ENCODE data around the gene PLCL2. TPM values are rescaled to one million over a fixed set of nuclear protein-coding genes. Genes with fewer than 3 reads are reported as not detected.

PLCL2 gene
- total RNA-seq, 1 donor from 2014 or later: 40.2 TPM

GRCh38 chr3:16864610-16865313, 20.0 kb upstream of the PLCL2 start:
- intact Hi-C loops (cut with micrococcal nuclease): loop anchor here (5.0 kb wide), 1 partner anchor 47 kb away; no protein-coding TSS in a partner anchor

DNA sequence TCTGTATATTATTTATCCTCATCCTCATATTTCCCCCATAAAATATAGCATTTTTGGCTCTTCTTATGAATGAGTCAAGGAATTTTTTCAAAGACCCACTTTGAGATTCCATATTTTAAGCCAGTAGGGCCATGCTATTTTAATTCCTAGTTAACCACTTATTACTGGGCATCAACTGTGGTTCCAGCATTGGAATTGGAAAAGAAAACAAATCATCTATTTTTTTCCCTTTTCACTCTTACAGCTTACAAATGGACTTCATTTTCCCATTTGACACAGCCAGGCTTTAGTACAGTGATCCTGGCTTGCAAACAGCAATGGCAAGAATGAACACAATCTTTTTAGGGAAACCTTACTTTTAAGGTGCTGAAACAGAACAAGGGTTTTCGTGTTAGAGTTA, 19.4 kb upstream of the PLCL2 start:
- intact Hi-C loops (cut with micrococcal nuclease): no loop called here

- intact Hi-C loops (cut with micrococcal nuclease): no loop called here
Observed at GRCh38 chr3:16866571-16866970, 18.2 kb upstream of the PLCL2 start.

GRCh38 chr3:16868513-16868912, 16.2 kb upstream of the PLCL2 start:
- intact Hi-C loops (cut with micrococcal nuclease): no loop called here

GRCh38 chr3:16869261-16870005, 15.3 kb upstream of the PLCL2 start:
- intact Hi-C loops (cut with micrococcal nuclease): no loop called here

DNA sequence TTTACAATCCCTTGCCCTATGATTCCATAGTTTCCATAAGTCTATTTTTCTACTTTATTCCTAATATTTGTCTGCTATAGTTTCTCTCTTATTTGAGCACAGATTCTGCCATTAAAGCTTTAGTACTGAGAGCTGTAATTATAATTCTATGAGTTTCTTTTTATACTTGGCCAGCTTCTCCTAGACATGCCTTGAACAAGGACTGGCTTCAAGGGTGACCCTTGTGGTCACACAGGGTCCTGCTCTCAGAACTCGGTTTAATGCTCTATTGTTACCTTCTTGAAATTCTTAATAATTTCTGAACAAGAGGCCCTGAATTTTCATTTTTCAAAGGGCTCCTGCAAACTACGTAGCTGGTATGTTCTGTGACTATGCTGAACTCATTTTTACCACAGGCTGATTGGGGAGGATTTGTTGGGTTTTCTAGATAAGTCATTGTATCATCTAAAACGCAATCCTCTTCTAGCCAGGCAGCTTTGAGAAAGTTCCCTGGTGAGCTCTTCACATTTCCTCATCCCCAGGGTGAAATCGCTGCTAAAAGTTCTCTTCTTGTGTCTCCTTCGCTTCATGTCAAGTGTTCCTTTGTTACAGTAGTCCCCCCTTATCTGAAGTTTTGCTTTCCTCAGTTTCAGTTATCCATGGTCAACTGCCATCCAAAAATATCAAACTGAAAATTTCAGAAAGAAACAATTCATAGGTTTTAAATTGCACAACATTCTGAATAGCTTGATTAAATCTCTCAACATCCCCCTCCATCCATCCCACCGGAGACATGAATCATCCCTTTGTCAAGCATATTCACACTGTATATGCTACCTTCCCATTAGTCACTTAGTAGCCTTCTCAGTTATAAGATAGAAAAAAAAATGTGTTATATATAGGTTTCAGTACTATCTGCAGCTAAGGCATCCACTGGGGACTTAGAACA, 12.6 kb upstream of the PLCL2 start:
- intact Hi-C loops (cut with micrococcal nuclease): no loop called here

DNA sequence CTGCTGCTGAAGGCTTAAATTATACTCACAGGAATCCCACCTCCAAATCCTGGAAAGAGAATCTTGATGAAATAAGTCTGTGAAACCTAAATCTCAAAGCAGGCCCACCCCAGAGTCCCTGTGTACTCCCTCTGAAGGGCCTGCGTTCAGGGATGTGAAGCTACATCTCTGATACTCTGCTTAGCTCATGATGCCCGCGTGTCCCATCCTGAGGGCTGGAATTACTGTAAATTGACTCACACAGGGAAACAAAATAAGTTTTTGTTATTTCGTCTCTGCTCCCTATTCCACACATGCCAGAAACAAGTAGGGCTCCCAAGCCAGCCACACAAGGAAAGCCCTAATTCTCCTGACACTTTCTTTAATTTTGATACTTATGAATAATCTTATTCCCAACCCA, 10.9 kb upstream of the PLCL2 start:
- intact Hi-C loops (cut with micrococcal nuclease): no loop called here

GRCh38 chr3:16875876-16876550, 8.7 kb upstream of the PLCL2 start:
- intact Hi-C loops (cut with micrococcal nuclease): no loop called here

GRCh38 chr3:16877505-16877904, 7.2 kb upstream of the PLCL2 start:
- intact Hi-C loops (cut with micrococcal nuclease): no loop called here

- intact Hi-C loops (cut with micrococcal nuclease): no loop called here
Observed at GRCh38 chr3:16877911-16878310, 6.8 kb upstream of the PLCL2 start.

GRCh38 chr3:16881896-16882630, 2.7 kb upstream of the PLCL2 start:
- intact Hi-C loops (cut with micrococcal nuclease): no loop called here

GRCh38 chr3:16883057-16883722, 1.6 kb upstream of the PLCL2 start:
- intact Hi-C loops (cut with micrococcal nuclease): no loop called here

GRCh38 chr3:16883723-16884083, 1.1 kb upstream of the PLCL2 start:
- intact Hi-C loops (cut with micrococcal nuclease): loop anchor here (1.0 to 2.0 kb wide), 5 partner anchors 139 to 859 kb away; partner anchors contain the start of genes RFTN1 and TBC1D5

DNA sequence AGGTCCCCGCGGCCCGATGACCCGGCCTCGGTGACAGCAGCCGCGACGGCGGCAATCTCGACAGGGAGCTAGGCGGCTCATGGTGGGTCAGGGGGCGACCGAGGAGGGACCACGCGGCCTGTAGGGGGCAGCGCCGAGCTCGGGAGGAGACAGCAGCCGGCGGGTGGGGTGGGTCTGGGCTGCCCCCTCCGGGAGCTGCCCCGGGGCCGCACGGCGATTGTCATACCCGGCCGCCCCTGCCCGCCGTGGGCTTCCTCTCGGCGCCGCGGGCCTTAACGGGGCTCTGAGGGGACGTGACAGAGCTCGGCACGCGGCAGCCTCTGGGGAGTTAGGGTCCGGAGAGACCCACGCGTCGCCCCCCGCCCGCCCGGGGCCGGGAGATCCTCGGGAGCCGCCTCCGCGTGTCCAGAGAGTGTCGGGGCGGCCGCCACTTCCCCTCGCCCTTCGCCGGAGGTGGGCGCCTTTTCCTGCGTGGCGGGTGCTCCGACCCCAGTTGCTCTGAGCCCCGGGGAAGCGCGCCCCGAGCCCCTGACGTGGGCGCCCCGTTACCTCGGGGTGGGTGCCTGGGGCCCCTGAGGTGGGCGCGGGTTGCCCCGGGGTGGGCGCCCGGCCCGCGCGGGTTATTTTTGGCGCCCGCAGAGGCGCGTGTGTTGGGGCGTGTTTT, 539 bp upstream of the PLCL2 start:
- intact Hi-C loops (cut with micrococcal nuclease): loop anchor here (1.0 to 2.0 kb wide), 5 partner anchors 139 to 859 kb away; partner anchors contain the start of genes RFTN1 and TBC1D5

DNA sequence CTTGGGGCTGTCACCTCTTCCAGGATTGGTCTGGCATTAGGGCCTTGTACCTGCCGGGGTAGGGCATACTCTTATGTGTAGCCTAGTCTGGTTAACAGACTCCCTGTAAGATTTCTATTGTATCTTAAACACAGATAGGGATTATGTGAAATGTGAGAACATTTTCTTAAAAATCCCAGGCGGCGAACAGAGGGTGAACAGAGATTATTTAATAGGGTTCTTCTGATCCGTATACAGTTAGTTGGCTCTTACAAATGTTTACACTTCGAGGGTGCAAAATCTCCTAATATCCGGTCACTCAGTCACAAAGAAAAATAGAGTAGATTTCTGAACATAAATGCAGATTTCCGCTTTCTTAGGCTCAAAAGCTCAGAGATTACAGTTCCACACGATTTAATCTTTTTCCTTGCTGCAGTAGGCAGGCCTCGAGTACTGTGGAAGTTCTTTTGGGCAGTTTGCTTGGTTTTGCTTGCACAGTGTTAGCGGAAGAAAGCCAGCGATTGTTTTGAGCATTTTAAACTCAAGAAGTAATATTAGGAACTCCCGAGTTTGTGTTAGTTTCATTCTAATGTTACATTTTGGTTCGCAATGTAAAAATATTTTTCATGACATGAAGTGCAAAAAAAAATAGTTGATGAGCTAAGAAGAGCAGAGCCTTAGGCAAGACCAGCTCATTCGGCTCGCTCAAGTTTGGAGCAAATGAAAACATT, 993 bp downstream of the PLCL2 start:
- intact Hi-C loops (cut with micrococcal nuclease): loop anchor here (1.0 to 5.0 kb wide), 10 partner anchors 43 to 1542 kb away; partner anchors contain the start of genes OXNAD1, RFTN1, SATB1 and TBC1D5

DNA sequence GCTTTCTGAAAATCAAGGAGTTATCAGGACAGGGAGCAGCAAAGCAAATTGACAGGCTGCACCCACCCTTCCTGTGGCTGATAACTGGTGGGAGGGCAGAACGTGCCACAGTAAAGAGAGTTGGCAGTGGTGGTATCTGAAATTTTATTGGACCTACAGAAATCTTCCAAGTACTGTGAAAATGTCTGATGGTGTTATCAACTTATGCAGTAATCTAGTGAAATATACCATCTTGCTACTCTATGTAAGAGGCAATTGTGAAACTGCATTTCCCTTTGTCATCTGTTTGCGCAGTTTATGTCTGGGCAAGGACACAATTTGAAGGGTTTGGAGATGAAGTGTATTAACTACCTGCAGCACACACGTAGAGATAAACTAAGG, 1.5 kb downstream of the PLCL2 start:
- intact Hi-C loops (cut with micrococcal nuclease): loop anchor here (1.0 to 5.0 kb wide), 5 partner anchors 44 to 1541 kb away; partner anchors contain the start of genes OXNAD1 and SATB1

DNA sequence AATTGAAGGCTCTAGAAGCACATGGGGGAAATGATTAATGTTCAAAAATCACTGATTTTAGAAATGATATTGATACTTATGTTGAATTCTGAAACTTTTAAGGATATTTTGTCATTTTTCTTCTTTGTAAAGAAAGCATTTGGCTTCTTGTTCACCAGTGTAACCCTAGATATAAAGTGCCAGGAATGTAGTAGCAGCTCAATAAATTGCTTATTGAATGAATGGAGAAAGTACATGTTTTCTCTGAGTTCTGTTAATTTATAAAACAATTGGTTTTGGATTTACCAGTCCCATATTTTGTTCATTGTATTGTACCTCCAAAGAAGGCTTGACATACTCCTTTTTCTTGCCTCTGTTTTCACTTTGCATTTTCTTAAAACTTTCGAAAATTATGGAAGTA, 2.4 kb downstream of the PLCL2 start:
- intact Hi-C loops (cut with micrococcal nuclease): loop anchor here (5.0 kb wide), 3 partner anchors 200 to 1540 kb away; partner anchors contain the start of gene SATB1

DNA sequence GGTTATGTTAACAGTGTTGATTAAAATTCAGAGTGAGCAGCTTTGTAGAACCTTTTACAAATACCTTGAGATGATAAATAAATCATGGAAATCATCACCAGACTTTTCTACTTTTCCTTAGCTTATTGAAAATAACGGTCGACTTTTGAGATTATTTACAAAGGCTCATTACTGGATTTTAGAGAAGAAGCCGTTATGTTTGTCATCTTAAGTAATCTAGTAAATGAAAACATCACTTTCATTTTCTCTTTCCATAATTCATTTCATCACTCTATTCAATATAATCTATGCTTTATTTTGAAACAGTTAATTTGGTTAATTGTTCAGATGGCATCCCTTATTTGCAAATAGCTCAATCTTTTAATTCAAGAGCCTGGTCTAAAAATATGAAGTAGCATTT, 3.6 kb downstream of the PLCL2 start:
- intact Hi-C loops (cut with micrococcal nuclease): loop anchor here (1.0 to 5.0 kb wide), 5 partner anchors 40 to 1539 kb away; partner anchors contain the start of gene SATB1
